OCI-LY3 (cell line): Measurements from ENCODE around the gene C2orf72.

Experiments used
- EZH2phosphoT487 ChIP-seq: fragments of 200-600 bp; shearing (Covaris generic); IDR thresholded peaks from 2 replicates; pipeline ENCODE4 v1.6.1; 2018; ENCODE audit warnings: antibody characterized with exemption, mixed run types, low read depth
- TF ChIP-seq, protein P1 (sequence below): fragments of 200-600, 300-600 bp; sonication (generic); IDR thresholded peaks from 2 replicates; pipeline ENCODE4 v1.5.1; 2014; ENCODE audit warnings: antibody characterized with exemption, low read length, low read depth

DNA sequence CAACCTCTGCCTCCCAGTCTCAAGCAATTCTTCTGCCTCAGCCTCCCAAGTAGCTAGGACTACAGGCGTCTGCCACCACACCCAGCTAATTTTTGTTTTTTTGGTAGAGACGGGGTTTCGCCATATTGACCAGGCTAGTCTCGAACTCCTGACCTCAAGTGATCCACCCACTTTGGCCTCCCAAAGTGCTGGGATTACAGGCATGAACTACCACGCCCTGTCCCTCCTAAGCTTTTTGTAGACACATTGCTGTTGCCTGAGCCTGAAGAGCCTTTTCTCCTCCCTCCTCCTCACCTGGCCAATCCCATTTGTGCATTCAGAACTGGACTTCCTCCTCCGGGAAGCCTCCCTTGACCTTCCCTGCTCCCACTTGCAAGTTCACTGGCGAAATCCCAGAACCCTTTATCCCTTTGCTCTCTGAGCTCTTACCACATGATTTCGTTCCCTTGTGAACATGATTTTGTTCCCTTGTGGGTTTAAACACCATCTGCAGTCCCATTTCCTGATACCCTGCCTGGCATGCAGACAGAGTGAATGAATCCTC is 2.6 kb downstream of the C2orf72 start:
- TF ChIP-seq, protein P1, sequence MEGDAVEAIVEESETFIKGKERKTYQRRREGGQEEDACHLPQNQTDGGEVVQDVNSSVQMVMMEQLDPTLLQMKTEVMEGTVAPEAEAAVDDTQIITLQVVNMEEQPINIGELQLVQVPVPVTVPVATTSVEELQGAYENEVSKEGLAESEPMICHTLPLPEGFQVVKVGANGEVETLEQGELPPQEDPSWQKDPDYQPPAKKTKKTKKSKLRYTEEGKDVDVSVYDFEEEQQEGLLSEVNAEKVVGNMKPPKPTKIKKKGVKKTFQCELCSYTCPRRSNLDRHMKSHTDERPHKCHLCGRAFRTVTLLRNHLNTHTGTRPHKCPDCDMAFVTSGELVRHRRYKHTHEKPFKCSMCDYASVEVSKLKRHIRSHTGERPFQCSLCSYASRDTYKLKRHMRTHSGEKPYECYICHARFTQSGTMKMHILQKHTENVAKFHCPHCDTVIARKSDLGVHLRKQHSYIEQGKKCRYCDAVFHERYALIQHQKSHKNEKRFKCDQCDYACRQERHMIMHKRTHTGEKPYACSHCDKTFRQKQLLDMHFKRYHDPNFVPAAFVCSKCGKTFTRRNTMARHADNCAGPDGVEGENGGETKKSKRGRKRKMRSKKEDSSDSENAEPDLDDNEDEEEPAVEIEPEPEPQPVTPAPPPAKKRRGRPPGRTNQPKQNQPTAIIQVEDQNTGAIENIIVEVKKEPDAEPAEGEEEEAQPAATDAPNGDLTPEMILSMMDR = no peak
- no peak for TF ChIP-seq EZH2phosphoT487
